ENCODE data around the gene AJAP1. TPM values are rescaled to one million over a fixed set of nuclear protein-coding genes. Genes with fewer than 3 reads are reported as not detected.

AJAP1 gene
- polyA plus RNA-seq, 1 of the 3 experiments (the other 2 are of a cell fraction) = not detected

DNA sequence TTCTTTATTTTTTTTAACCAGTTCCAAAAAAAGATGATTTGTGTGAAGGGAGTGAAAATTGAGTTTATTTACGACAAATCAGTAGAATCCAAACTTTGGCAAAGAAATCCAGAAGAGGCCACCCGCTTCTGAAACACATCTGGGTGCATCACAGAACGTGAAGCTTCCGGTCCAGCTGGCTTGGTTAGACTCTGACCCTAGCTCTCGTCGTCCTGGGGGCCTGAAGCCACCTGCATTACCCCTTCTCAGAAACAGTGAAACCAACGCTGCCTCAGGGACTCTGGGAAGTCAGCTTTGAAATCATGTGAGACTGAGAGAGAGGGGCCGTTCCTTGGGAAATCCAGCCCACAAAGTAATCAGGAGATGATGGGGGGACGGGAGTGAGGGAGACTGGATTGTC, 21.8 kb downstream of the AJAP1 start:
- no peak overlapping the region for H3K9ac ChIP-seq
- ChIA-PET POLR2A (no interaction called here), CTCF (interaction anchor here (0.7 kb wide), 2 partner anchors 14 to 20 kb away, joined by 3 read pairs; no protein-coding TSS in a partner anchor)
- H4K20me1 ChIP-seq (ENCODE audit: insufficient read depth) = no peaks in the 10 kb centered on the region
- no peaks in the 10 kb centered on the region for H3F3A ChIP-seq (replicated peaks; ENCODE audit: insufficient read depth)
- H3K27ac ChIP-seq (ENCODE audit: low read depth in 2 of 2, low read length in 1 of 2) = no peak overlapping the region
- no peaks in the 10 kb centered on the region for H3K36me3 ChIP-seq (replicated peaks in 1 of 2; ENCODE audit: control insufficient read depth in 1 of 2, insufficient read depth in 2 of 2, low read length in 1 of 2)
- WGBS (ENCODE audit: low lambda C conversion rate) = 29% methylated on average over 5 of the region's 9 CpGs
- no peaks in the 10 kb centered on the region for H3K79me2 ChIP-seq (ENCODE audit: insufficient read depth)
- no peak overlapping the region for H3K4me3 ChIP-seq (ENCODE audit: low read depth in 2 of 2, low read length in 1 of 2)
- no peak overlapping the region for H3K4me2 ChIP-seq
- H3K4me1 ChIP-seq (ENCODE audit: control insufficient read depth in 1 of 2, insufficient read depth in 2 of 2, low read depth in 1 of 2, low read length in 1 of 2) = no peaks in the 10 kb centered on the region; a peak in 1 of 4 replicates
- no peaks in the 10 kb centered on the region for H3K9me2 ChIP-seq
- H3K27me3 ChIP-seq (ENCODE audit: insufficient read depth) = no peaks in the 10 kb centered on the region
- no peaks in the 10 kb centered on the region for H3K9me3 ChIP-seq
- no peak for DNase-seq
- no peak for TF ChIP-seq SMC3 (IDR thresholded peaks at IDR 0.05; ENCODE audit: low read depth, low read length)
- TF ChIP-seq POLR2AphosphoS5 (IDR thresholded peaks at IDR 0.05; ENCODE audit: low read depth, low read length) = no peak
- no peak for TF ChIP-seq TAF1 (IDR thresholded peaks at IDR 0.05; ENCODE audit: borderline replicate concordance, low read depth, low read length)
- TF ChIP-seq, protein P1, sequence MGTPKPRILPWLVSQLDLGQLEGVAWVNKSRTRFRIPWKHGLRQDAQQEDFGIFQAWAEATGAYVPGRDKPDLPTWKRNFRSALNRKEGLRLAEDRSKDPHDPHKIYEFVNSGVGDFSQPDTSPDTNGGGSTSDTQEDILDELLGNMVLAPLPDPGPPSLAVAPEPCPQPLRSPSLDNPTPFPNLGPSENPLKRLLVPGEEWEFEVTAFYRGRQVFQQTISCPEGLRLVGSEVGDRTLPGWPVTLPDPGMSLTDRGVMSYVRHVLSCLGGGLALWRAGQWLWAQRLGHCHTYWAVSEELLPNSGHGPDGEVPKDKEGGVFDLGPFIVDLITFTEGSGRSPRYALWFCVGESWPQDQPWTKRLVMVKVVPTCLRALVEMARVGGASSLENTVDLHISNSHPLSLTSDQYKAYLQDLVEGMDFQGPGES (IDR thresholded peaks at IDR 0.05; ENCODE audit: low read depth, low read length) = no peak
- TF ChIP-seq, protein P2, sequence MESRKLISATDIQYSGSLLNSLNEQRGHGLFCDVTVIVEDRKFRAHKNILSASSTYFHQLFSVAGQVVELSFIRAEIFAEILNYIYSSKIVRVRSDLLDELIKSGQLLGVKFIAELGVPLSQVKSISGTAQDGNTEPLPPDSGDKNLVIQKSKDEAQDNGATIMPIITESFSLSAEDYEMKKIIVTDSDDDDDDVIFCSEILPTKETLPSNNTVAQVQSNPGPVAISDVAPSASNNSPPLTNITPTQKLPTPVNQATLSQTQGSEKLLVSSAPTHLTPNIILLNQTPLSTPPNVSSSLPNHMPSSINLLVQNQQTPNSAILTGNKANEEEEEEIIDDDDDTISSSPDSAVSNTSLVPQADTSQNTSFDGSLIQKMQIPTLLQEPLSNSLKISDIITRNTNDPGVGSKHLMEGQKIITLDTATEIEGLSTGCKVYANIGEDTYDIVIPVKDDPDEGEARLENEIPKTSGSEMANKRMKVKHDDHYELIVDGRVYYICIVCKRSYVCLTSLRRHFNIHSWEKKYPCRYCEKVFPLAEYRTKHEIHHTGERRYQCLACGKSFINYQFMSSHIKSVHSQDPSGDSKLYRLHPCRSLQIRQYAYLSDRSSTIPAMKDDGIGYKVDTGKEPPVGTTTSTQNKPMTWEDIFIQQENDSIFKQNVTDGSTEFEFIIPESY (IDR thresholded peaks at IDR 0.05; ENCODE audit: borderline replicate concordance, low read depth) = no peak
- TF ChIP-seq EZH2phosphoT487 (IDR thresholded peaks at IDR 0.05; ENCODE audit: borderline replicate concordance, low read depth) = no peak
- TF ChIP-seq EP300 (IDR thresholded peaks at IDR 0.05; ENCODE audit: borderline replicate concordance in 1 of 2, low read depth in 1 of 2, low read length in 1 of 2) = no peak
- TF ChIP-seq MEF2A (IDR thresholded peaks at IDR 0.05; ENCODE audit: borderline replicate concordance, low read depth) = no peak
- TF ChIP-seq, protein P3, sequence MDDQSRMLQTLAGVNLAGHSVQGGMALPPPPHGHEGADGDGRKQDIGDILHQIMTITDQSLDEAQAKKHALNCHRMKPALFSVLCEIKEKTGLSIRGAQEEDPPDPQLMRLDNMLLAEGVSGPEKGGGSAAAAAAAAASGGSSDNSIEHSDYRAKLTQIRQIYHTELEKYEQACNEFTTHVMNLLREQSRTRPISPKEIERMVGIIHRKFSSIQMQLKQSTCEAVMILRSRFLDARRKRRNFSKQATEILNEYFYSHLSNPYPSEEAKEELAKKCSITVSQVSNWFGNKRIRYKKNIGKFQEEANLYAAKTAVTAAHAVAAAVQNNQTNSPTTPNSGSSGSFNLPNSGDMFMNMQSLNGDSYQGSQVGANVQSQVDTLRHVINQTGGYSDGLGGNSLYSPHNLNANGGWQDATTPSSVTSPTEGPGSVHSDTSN (IDR thresholded peaks at IDR 0.05) = no peak
- TF ChIP-seq GATA2 (CRISPR knock-in tag; IDR thresholded peaks at IDR 0.05) = no peak
- no peak for TF ChIP-seq USF1 (IDR thresholded peaks at IDR 0.05; ENCODE audit: borderline replicate concordance, low read depth)
- TF ChIP-seq YY1 (IDR thresholded peaks at IDR 0.05; ENCODE audit: low read depth) = no peak
- TF ChIP-seq FOXJ3 (CRISPR knock-in tag; IDR thresholded peaks at IDR 0.05) = no peak
- TF ChIP-seq SIN3A (IDR thresholded peaks at IDR 0.05; ENCODE audit: borderline replicate concordance, low read depth, low read length) = no peak
- TF ChIP-seq GABPA (IDR thresholded peaks at IDR 0.05; ENCODE audit: low read depth) = no peak
- no peak for TF ChIP-seq RAD21 (IDR thresholded peaks at IDR 0.05; ENCODE audit: low read length)
- no peak overlapping the region for H2AFZ ChIP-seq (ENCODE audit: low read depth)

Measured in SK-N-SH (cell line).